GM12874 (cell line): ENCODE measurements around the gene ZNF385A.

Experiments used
- CTCF ChIP-seq: IDR thresholded peaks from 2 replicates; pipeline ENCODE4 v1.5.1; 2011; ENCODE audit warnings: low read depth, mild to moderate bottlenecking, control low read depth, low read length, moderate library complexity; ENCODE audit not compliant: insufficient read depth

ZNF385A gene

GRCh38 chr12:54427106-54427505 lies 42.6 kb upstream of the ZNF385A start:
- no peak for TF ChIP-seq CTCF

- TF ChIP-seq CTCF, result no peak
Observed at GRCh38 chr12:54426690-54427089, 42.2 kb upstream of the ZNF385A start.

GRCh38 chr12:54425702-54426101 lies 41.2 kb upstream of the ZNF385A start:
- TF ChIP-seq CTCF, result no peak

GRCh38 chr12:54424224-54424623 lies 39.7 kb upstream of the ZNF385A start:
- TF ChIP-seq CTCF, result no peak

- TF ChIP-seq CTCF, result no peak
Observed at GRCh38 chr12:54423816-54424150, 39.2 kb upstream of the ZNF385A start.

GRCh38 chr12:54421879-54422250 lies 37.3 kb upstream of the ZNF385A start:
- TF ChIP-seq CTCF, result no peak

GRCh38 chr12:54421175-54421878 lies 36.8 kb upstream of the ZNF385A start:
- no peak for TF ChIP-seq CTCF

- TF ChIP-seq CTCF, result no peak
Observed at GRCh38 chr12:54420766-54421144, 36.2 kb upstream of the ZNF385A start.
